ENCODE measurements around the gene SLC6A5.

DNA sequence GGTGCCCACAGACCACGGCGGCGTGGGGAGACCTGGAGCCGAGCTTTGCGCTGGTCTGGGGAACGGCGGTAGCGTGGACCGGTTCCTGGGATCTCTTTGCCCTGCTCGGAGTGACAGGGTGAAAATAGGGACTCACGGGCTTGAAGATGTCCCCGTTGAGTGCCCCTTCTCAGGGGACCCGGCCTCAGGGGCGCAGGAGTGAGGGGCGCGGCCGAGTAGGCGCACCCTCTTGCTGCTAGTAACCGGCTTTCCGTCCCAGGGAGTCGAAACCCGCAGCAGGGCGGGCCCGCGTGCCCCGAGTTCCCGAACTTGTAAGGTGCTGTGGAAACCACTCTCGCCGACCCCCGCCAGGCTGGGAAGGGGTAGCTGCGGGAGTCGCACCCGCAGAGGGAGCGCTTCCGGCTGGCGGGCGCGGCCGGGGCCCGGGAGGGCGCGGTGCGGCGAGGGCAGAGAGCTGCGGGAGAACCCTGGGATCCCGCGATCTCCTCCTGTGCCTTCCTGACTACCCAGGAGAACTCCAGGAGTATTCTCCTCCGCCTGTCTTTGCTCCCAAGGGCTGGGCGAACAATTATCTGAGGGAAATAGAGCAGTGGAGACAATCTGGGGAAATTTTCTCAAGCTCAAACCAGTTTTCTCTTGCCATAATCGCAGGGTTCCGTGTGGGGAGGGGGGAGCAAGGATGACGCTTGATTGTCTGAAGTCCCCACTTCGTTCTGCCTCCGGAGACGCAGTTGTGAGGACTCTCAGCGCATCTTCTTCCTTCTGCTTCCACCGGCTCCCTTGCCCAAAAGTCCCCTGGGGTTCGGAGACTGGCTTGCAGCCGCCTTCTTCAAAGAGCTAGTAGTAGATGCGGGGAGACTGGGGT is 70.6 kb downstream of the SLC6A5 start:
- TF ChIP-seq SP1 (IDR thresholded peaks at IDR 0.05; ENCODE audit: low read depth, low read length), result no peak
- no peak for TF ChIP-seq POLR2AphosphoS5 (IDR thresholded peaks at IDR 0.05; ENCODE audit: low read depth, low read length)
- TF ChIP-seq EZH2 (IDR thresholded peaks at IDR 0.05; ENCODE audit: low read depth, low read length, severe bottlenecking), result peak; percentile 90
